ENCODE measurements around the gene COG5.

Gene COG5

GRCh38 chr7:107284911-107285479 is 278.7 kb downstream of the COG5 start:
- Histone ChIP-seq H3K4me2 (ENCODE audit: low read depth, low read length, poor library complexity, severe bottlenecking) (no peak overlapping the region), H3K79me2 (ENCODE audit: insufficient read depth, low read length) (no peaks in the 10 kb centered on the region), H3K27me3 (ENCODE audit: insufficient read depth, low read length, poor library complexity, severe bottlenecking) (no peaks in the 10 kb centered on the region), H3F3A (ENCODE audit: low read depth) (no peaks in the 10 kb centered on the region), H3K4me1 (ENCODE audit: insufficient read depth, low read length, poor library complexity, severe bottlenecking) (no peaks in the 10 kb centered on the region), H3K4me3 (ENCODE audit: low read length, poor library complexity, severe bottlenecking) (no peak overlapping the region), H3K9ac (ENCODE audit: low read depth, low read length, poor library complexity, severe bottlenecking) (no peak overlapping the region), H2AFZ (ENCODE audit: low read length) (no peak overlapping the region), H4K20me1 (ENCODE audit: insufficient read depth, low read length, poor library complexity, severe bottlenecking) (no peaks in the 10 kb centered on the region), H3K9me2 (replicated peaks; ENCODE audit: low read depth, low read length) (no peaks in the 10 kb centered on the region), H3K9me3 (ENCODE audit: insufficient read depth, low read depth, low read length) (no peaks in the 10 kb centered on the region), H3K36me3 (ENCODE audit: insufficient read depth, low read length) (no peaks in the 10 kb centered on the region)
- no peak for TF ChIP-seq CTCF (conservative IDR thresholded peaks at IDR 0.05; ENCODE audit: low read length)
- no peak for TF ChIP-seq EZH2phosphoT487 (IDR thresholded peaks at IDR 0.05; ENCODE audit: borderline replicate concordance)

GRCh38 chr7:107277331-107277730 is 286.4 kb downstream of the COG5 start:
- Histone ChIP-seq H3K4me3 (ENCODE audit: low read length, poor library complexity, severe bottlenecking) (no peak overlapping the region), H3K4me2 (ENCODE audit: low read depth, low read length, poor library complexity, severe bottlenecking) (no peak overlapping the region), H3K9ac (ENCODE audit: low read depth, low read length, poor library complexity, severe bottlenecking) (no peak overlapping the region), H4K20me1 (ENCODE audit: insufficient read depth, low read length, poor library complexity, severe bottlenecking) (no peaks in the 10 kb centered on the region), H3F3A (ENCODE audit: low read depth) (no peaks in the 10 kb centered on the region), H3K9me2 (replicated peaks; ENCODE audit: low read depth, low read length) (no peaks in the 10 kb centered on the region), H3K27me3 (ENCODE audit: insufficient read depth, low read length, poor library complexity, severe bottlenecking) (no peaks in the 10 kb centered on the region), H2AFZ (ENCODE audit: low read length) (no peak overlapping the region), H3K36me3 (ENCODE audit: insufficient read depth, low read length) (no peaks in the 10 kb centered on the region), H3K9me3 (ENCODE audit: insufficient read depth, low read depth, low read length) (no peaks in the 10 kb centered on the region), H3K79me2 (ENCODE audit: insufficient read depth, low read length) (no peaks in the 10 kb centered on the region), H3K4me1 (ENCODE audit: insufficient read depth, low read length, poor library complexity, severe bottlenecking) (no peaks in the 10 kb centered on the region)
- TF ChIP-seq CTCF (conservative IDR thresholded peaks at IDR 0.05; ENCODE audit: low read length) (no peak), EZH2phosphoT487 (IDR thresholded peaks at IDR 0.05; ENCODE audit: borderline replicate concordance) (no peak)

- Histone ChIP-seq H3K4me1 (ENCODE audit: insufficient read depth, low read length, poor library complexity, severe bottlenecking) (no peaks in the 10 kb centered on the region), H3K4me2 (ENCODE audit: low read depth, low read length, poor library complexity, severe bottlenecking) (no peak overlapping the region), H4K20me1 (ENCODE audit: insufficient read depth, low read length, poor library complexity, severe bottlenecking) (no peaks in the 10 kb centered on the region), H3K36me3 (ENCODE audit: insufficient read depth, low read length) (no peaks in the 10 kb centered on the region), H3F3A (ENCODE audit: low read depth) (no peaks in the 10 kb centered on the region), H3K79me2 (ENCODE audit: insufficient read depth, low read length) (no peaks in the 10 kb centered on the region), H3K4me3 (ENCODE audit: low read length, poor library complexity, severe bottlenecking) (no peak overlapping the region), H3K9me3 (ENCODE audit: insufficient read depth, low read depth, low read length) (no peaks in the 10 kb centered on the region), H2AFZ (ENCODE audit: low read length) (no peak overlapping the region), H3K9ac (ENCODE audit: low read depth, low read length, poor library complexity, severe bottlenecking) (no peak overlapping the region), H3K9me2 (replicated peaks; ENCODE audit: low read depth, low read length) (no peaks in the 10 kb centered on the region), H3K27me3 (ENCODE audit: insufficient read depth, low read length, poor library complexity, severe bottlenecking) (no peaks in the 10 kb centered on the region)
- no peak for TF ChIP-seq EZH2phosphoT487 (IDR thresholded peaks at IDR 0.05; ENCODE audit: borderline replicate concordance)
- no peak for TF ChIP-seq CTCF (conservative IDR thresholded peaks at IDR 0.05; ENCODE audit: low read length)
These were observed 287.4 kb downstream of the COG5 start for GRCh38 chr7:107276220-107276827.

Data from Loucy (cell line).